Measurements from ENCODE around the gene LCN6.
A peak's percentile ranks its signal among the peaks of the same experiment; 100 is the strongest.
"Not testable (repeated sequence)": the region's sequence is repeated elsewhere in the genome, so short reads cannot be mapped to it uniquely, and the experiment has no call there.

The LCN6 gene

GRCh38 chr9:136711751-136712689 is 36.3 kb downstream of the LCN6 start, which contains the start of gene DIPK1B:
DIPK1B (plus strand) TSS chr9:136712572; CDS start chr9:136712666, 94 bp downstream.
- DNase-seq (ENCODE audit: low read depth in 2 of 3, low spot score in 1 of 3): no peak

- DNase-seq (ENCODE audit: low read depth in 2 of 3, low spot score in 1 of 3): not testable (repeated sequence)
These were observed 37.1 kb downstream of the LCN6 start for GRCh38 chr9:136711219-136711648.

GRCh38 chr9:136710543-136710942 is 37.8 kb downstream of the LCN6 start:
- DNase-seq (ENCODE audit: low read depth in 2 of 3, low spot score in 1 of 3): no peak

- no peak for DNase-seq (ENCODE audit: low read depth in 2 of 3, low spot score in 1 of 3)
These were observed 38.7 kb downstream of the LCN6 start for GRCh38 chr9:136709454-136710109.

- no peak for DNase-seq (ENCODE audit: low read depth in 2 of 3, low spot score in 1 of 3)
These were observed 40.3 kb downstream of the LCN6 start for GRCh38 chr9:136707849-136708517.

GRCh38 chr9:136707011-136707410 is 41.3 kb downstream of the LCN6 start:
- DNase-seq (ENCODE audit: low read depth in 2 of 3, low spot score in 1 of 3): no peak

GRCh38 chr9:136705564-136705963 is 42.8 kb downstream of the LCN6 start:
- no peak for DNase-seq (ENCODE audit: low read depth in 2 of 3, low spot score in 1 of 3)

- DNase-seq (ENCODE audit: low read depth in 2 of 3, low spot score in 1 of 3): not testable (repeated sequence)
These were observed 43.6 kb downstream of the LCN6 start for GRCh38 chr9:136704741-136705140.

- DNase-seq (ENCODE audit: low read depth in 2 of 3, low spot score in 1 of 3): no peak
These were observed 45.0 kb downstream of the LCN6 start for GRCh38 chr9:136703276-136703860.

- DNase-seq (ENCODE audit: low read depth in 2 of 3, low spot score in 1 of 3): no peak
These were observed 46.7 kb downstream of the LCN6 start for GRCh38 chr9:136701668-136702053.

- peak; percentile 60 to 65 (median 65) for DNase-seq (ENCODE audit: low read depth in 2 of 3, low spot score in 1 of 3)
These were observed 47.2 kb downstream of the LCN6 start for GRCh38 chr9:136700959-136701667.

GRCh38 chr9:136700304-136700703 is 48.0 kb downstream of the LCN6 start:
- DNase-seq (ENCODE audit: low read depth in 2 of 3, low spot score in 1 of 3): no peak

GRCh38 chr9:136698635-136699246 is 49.6 kb downstream of the LCN6 start:
- DNase-seq (ENCODE audit: low read depth in 2 of 3, low spot score in 1 of 3): no peak

- DNase-seq (ENCODE audit: low read depth in 2 of 3, low spot score in 1 of 3): no peak
These were observed 50.4 kb downstream of the LCN6 start for GRCh38 chr9:136697821-136698526.

GRCh38 chr9:136697146-136697820 is 51.0 kb downstream of the LCN6 start:
- DNase-seq (ENCODE audit: low read depth in 2 of 3, low spot score in 1 of 3): no peak

GRCh38 chr9:136696502-136696901 is 51.8 kb downstream of the LCN6 start:
- no peak for DNase-seq (ENCODE audit: low read depth in 2 of 3, low spot score in 1 of 3)

- DNase-seq (ENCODE audit: low read depth in 2 of 3, low spot score in 1 of 3): no peak
These were observed 52.4 kb downstream of the LCN6 start for GRCh38 chr9:136695955-136696354.

- DNase-seq (ENCODE audit: low read depth in 2 of 3, low spot score in 1 of 3): no peak
These were observed 52.9 kb downstream of the LCN6 start for GRCh38 chr9:136695435-136695895.

GRCh38 chr9:136694872-136695247 is 53.5 kb downstream of the LCN6 start:
- no peak for DNase-seq (ENCODE audit: low read depth in 2 of 3, low spot score in 1 of 3)

Data from stimulated activated CD4-positive, alpha-beta T cell treated with anti-CD3 and anti-CD28 coated beads, Interleukin-12 subunit alpha, Interleukin-12 subunit beta, amount 100 ng/mL, for 48 hours (primary cell).